GM18526 (cell line): ENCODE data around the gene PGLYRP2.

Experiments used
- POLR2A ChIP-seq: IDR thresholded peaks from 3 replicates; pipeline ENCODE4 v1.6.1; 2011; ENCODE audit not compliant: insufficient read length; ENCODE audit errors: extremely low read depth

Gene PGLYRP2

GRCh38 chr19:15449620-15450527, 29.4 kb downstream of the PGLYRP2 start, which contains the start of gene WIZ:
TSS of gene WIZ (minus strand) at chr19:15449956. CDS start at chr19:15448307, 1,649 bp downstream.
- no peak for TF ChIP-seq POLR2A

- no peak for TF ChIP-seq POLR2A
These were observed 30.3 kb downstream of the PGLYRP2 start for GRCh38 chr19:15448778-15449619.

- no peak for TF ChIP-seq POLR2A
These were observed 31.1 kb downstream of the PGLYRP2 start for GRCh38 chr19:15448044-15448777.

- no peak for TF ChIP-seq POLR2A
These were observed 32.2 kb downstream of the PGLYRP2 start for GRCh38 chr19:15447057-15447456.

- no peak for TF ChIP-seq POLR2A
These were observed 33.4 kb downstream of the PGLYRP2 start for GRCh38 chr19:15445807-15446376.

- TF ChIP-seq POLR2A, result no peak
These were observed 34.1 kb downstream of the PGLYRP2 start for GRCh38 chr19:15445227-15445605.

GRCh38 chr19:15444505-15445226, 34.6 kb downstream of the PGLYRP2 start:
- TF ChIP-seq POLR2A, result no peak

- no peak for TF ChIP-seq POLR2A
These were observed 35.5 kb downstream of the PGLYRP2 start for GRCh38 chr19:15443838-15444237.

GRCh38 chr19:15443325-15443724, 36.0 kb downstream of the PGLYRP2 start:
- no peak for TF ChIP-seq POLR2A

- no peak for TF ChIP-seq POLR2A
These were observed 37.0 kb downstream of the PGLYRP2 start for GRCh38 chr19:15442142-15442920.

GRCh38 chr19:15441317-15441716, 38.0 kb downstream of the PGLYRP2 start:
- TF ChIP-seq POLR2A, result no peak

GRCh38 chr19:15439821-15440641, 39.3 kb downstream of the PGLYRP2 start:
- no peak for TF ChIP-seq POLR2A
